Karpas-422 (cell line): ENCODE data around the gene ADCY10. TPM values are rescaled to one million over a fixed set of nuclear protein-coding genes. Genes with fewer than 3 reads are reported as not detected.
"Not testable (repeated sequence)": the region's sequence is repeated elsewhere in the genome, so short reads cannot be mapped to it uniquely, and the experiment has no call there.

ENCODE experiments used
- DNase-seq: peaks from one replicate; pipeline ENCODE4 v3.0.0-alpha.2; 2015
- H2AFZ ChIP-seq: fragments of 200-600 bp; sonication (generic); 2 replicates; pipeline ENCODE4 v1.6.1; 2014; ENCODE audit warnings: antibody characterized with exemption, low read length, mixed read lengths
- H3K27ac ChIP-seq: fragments of 200-600 bp; sonication (generic); 2 replicates; pipeline ENCODE4 v1.5.1; 2014; ENCODE audit warnings: mild to moderate bottlenecking, low read length, moderate library complexity
- H3K27me3 ChIP-seq: fragments of 200-600 bp; sonication (generic); 2 replicates; pipeline ENCODE4 v1.6.1; 2014; ENCODE audit warnings: low read length, mixed read lengths
- H3K36me3 ChIP-seq: fragments of 200-600 bp; sonication (generic); 2 replicates; pipeline ENCODE4 v1.6.1; 2014; ENCODE audit warnings: low read length, mixed read lengths; ENCODE audit not compliant: insufficient read depth
- H3K4me1 ChIP-seq: fragments of 200-600 bp; sonication (generic); 2 replicates; pipeline ENCODE4 v1.6.1; 2014; ENCODE audit warnings: mild to moderate bottlenecking, low read length, mixed read lengths
- H3K4me2 ChIP-seq: fragments of 200-600 bp; sonication (generic); 2 replicates; pipeline ENCODE4 v1.6.1; 2014; ENCODE audit warnings: low read length, low read depth, mild to moderate bottlenecking; ENCODE audit not compliant: poor library complexity, severe bottlenecking
- H3K4me3 ChIP-seq: fragments of 200-600 bp; sonication (generic); 2 replicates; pipeline ENCODE4 v1.5.1; 2014; ENCODE audit warnings: mild to moderate bottlenecking, antibody characterized with exemption, low read length, mixed read lengths
- H3K79me2 ChIP-seq: fragments of 200-600 bp; sonication (generic); 2 replicates; pipeline ENCODE4 v1.6.1; 2014; ENCODE audit warnings: mild to moderate bottlenecking, low read length, mixed read lengths
- H3K9ac ChIP-seq: fragments of 200-600 bp; sonication (generic); 2 replicates; pipeline ENCODE4 v1.6.0; 2014; ENCODE audit warnings: low read length
- H3K9me2 ChIP-seq: fragments of 200-600 bp; sonication (generic), shearing (Covaris generic); replicated peaks from 2 replicates; pipeline ENCODE4 v1.6.0; 2014; ENCODE audit warnings: mild to moderate bottlenecking, low read length, moderate library complexity; ENCODE audit not compliant: insufficient read depth
- H3K9me3 ChIP-seq: fragments of 300-700, 200-600 bp; sonication (generic); 2 replicates; pipeline ENCODE4 v1.6.1; 2014; ENCODE audit warnings: low read length, mixed read lengths
- H4K20me1 ChIP-seq: fragments of 200-600 bp; sonication (generic); 2 replicates; pipeline ENCODE4 v1.6.1; 2014; ENCODE audit warnings: mild to moderate bottlenecking, antibody characterized with exemption, low read length, low read depth; ENCODE audit not compliant: insufficient read depth
- total RNA-seq: library from RNA; depleted of rRNA; stranded (reverse); fragments of >200 nt; shearing (Covaris generic); gene quantifications from 2 replicates; pipeline ENCODE4 v1.2.3, GENCODE V29; 2014; ENCODE audit warnings: low replicate concordance

The ADCY10 gene
- total RNA-seq, 1 experiment from 2014 or later, result not detected

DNA sequence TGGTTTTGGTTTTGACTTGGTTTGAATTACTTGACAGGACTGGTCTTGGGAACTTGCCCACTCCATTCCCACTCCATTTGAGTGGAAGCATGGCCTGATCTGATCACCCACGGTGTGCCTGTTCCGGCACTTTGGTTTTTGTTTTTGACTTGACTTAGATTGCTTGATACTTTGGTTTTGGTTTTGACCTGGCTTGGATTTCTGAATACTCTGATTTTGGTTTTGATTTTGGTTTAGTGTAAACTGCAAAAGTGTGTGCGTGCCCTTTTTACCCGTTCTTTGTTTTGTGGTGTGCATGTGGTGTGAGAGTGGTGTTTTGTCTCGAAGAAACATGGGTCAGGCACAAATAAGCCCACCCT, 50.0 kb downstream of the ADCY10 start:
- H3K9ac ChIP-seq, result no peak overlapping the region
- H3K4me3 ChIP-seq, result no peak overlapping the region
- no peak overlapping the region for H3K4me2 ChIP-seq
- H3K27ac ChIP-seq, result no peak overlapping the region
- no peak overlapping the region for H2AFZ ChIP-seq
- H3K79me2 ChIP-seq, result no peaks in the 10 kb centered on the region
- H3K9me3 ChIP-seq, result no peaks in the 10 kb centered on the region
- DNase-seq, result no peak
- no peaks in the 10 kb centered on the region for H3K36me3 ChIP-seq
- H4K20me1 ChIP-seq, result no peaks in the 10 kb centered on the region
- peaks cover 4% of the 10 kb centered on the region for H3K4me1 ChIP-seq
- H3K9me2 ChIP-seq, result no peaks in the 10 kb centered on the region
- H3K27me3 ChIP-seq, result no peaks in the 10 kb centered on the region

DNA sequence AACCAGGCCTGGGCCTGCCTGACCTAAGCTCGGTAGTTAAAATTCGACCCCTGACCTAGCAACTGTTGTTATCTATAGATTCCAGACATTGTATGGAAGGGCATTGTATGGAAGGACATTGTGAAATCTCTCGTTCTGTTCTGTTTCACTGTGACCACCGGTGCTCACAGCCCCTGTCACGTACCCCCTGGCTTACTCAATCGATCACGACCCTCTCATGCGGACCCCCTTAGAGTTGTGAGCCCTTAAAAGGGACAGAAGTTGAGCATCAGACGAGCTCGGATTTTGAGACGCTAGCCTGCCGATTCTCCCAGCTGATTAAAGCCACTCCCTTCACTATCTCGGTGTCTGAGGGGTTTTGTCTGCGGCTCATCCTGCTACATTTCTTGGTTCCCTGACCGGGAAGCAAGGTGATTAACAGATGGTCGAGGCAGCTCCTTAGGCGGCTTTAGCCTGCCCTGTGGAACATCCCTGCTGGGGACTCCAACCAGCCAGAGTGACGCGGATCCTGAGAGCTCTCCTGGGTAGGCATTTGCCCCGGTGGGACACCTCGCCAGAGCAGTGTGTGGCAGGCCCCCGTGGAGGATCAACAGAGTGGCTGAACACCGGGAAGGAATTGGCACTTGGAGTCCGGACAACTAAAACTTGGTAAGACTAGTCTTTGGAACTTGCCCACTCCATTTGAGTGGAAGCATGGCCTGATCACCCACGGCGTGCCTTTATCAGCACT, 50.6 kb downstream of the ADCY10 start:
- not testable (repeated sequence) for H3K79me2 ChIP-seq, H2AFZ ChIP-seq, H3K36me3 ChIP-seq, DNase-seq, H4K20me1 ChIP-seq, H3K9ac ChIP-seq, H3K4me3 ChIP-seq, H3K27ac ChIP-seq, H3K4me1 ChIP-seq, H3K4me2 ChIP-seq, H3K9me2 ChIP-seq, H3K27me3 ChIP-seq, H3K9me3 ChIP-seq

GRCh38 chr1:167862432-167863076, 51.4 kb downstream of the ADCY10 start:
- H3K4me2 ChIP-seq, result no peak overlapping the region
- peaks cover 11% of the 10 kb centered on the region for H3K4me1 ChIP-seq
- no peaks in the 10 kb centered on the region for H4K20me1 ChIP-seq
- H3K27ac ChIP-seq, result no peak overlapping the region
- no peaks in the 10 kb centered on the region for H3K27me3 ChIP-seq
- DNase-seq, result no peak
- no peak overlapping the region for H3K4me3 ChIP-seq
- no peaks in the 10 kb centered on the region for H3K36me3 ChIP-seq
- no peaks in the 10 kb centered on the region for H3K9me2 ChIP-seq
- H3K9me3 ChIP-seq, result no peaks in the 10 kb centered on the region
- H2AFZ ChIP-seq, result no peak overlapping the region
- H3K9ac ChIP-seq, result no peak overlapping the region
- no peaks in the 10 kb centered on the region for H3K79me2 ChIP-seq

DNA sequence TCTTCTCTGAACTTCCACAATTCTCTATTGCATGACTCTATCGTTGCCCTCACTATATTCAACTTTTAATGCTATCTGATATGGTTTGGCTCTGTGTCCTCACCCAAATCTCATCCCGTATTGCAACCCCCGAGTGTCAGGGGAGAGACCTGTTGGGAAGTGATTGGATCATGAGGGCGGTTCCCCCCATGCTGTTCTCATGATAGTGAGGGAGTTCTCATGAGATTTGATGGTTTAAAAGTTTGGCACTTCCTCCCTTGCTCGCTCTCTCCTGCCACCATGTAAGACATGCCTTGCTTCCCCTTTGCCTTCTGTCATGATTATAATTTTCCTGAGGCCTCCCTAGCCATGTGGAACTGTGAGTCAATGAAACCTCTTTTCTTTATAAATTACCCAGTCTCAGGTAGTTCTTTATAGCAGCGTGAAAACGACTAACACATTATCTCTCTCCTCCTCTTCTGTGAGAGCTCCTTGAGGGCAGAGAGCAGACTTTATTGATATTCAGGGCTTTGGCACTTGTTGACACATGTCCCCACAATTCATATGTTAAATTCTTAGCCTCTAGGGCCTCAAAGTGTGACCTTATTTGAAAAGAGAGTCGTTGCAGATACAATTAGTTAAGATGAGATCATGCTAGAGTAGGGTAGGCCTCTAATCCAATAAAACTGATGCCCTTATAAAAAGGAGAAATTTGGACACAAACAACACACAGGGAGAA, 52.1 kb downstream of the ADCY10 start:
- Histone ChIP-seq H3K9ac (no peak overlapping the region), H4K20me1 (no peaks in the 10 kb centered on the region), H3K4me2 (no peak overlapping the region), H3K9me2 (no peaks in the 10 kb centered on the region), H3K27ac (no peak overlapping the region), H3K4me3 (no peak overlapping the region), H3K9me3 (no peaks in the 10 kb centered on the region), H3K4me1 (peaks cover 11% of the 10 kb centered on the region), H2AFZ (no peak overlapping the region), H3K36me3 (no peaks in the 10 kb centered on the region), H3K27me3 (no peaks in the 10 kb centered on the region), H3K79me2 (no peaks in the 10 kb centered on the region)
- DNase-seq, result no peak

GRCh38 chr1:167860231-167860923, 53.6 kb downstream of the ADCY10 start:
- Histone ChIP-seq H3K36me3 (no peaks in the 10 kb centered on the region), H3K9me2 (no peaks in the 10 kb centered on the region), H4K20me1 (no peaks in the 10 kb centered on the region), H3K4me1 (peaks cover 11% of the 10 kb centered on the region), H3K27ac (no peak overlapping the region), H3K9me3 (no peaks in the 10 kb centered on the region), H3K79me2 (no peaks in the 10 kb centered on the region), H2AFZ (no peak overlapping the region), H3K9ac (no peak overlapping the region), H3K27me3 (no peaks in the 10 kb centered on the region), H3K4me2 (no peak overlapping the region), H3K4me3 (no peak overlapping the region)
- DNase-seq, result peak; percentile 44

DNA sequence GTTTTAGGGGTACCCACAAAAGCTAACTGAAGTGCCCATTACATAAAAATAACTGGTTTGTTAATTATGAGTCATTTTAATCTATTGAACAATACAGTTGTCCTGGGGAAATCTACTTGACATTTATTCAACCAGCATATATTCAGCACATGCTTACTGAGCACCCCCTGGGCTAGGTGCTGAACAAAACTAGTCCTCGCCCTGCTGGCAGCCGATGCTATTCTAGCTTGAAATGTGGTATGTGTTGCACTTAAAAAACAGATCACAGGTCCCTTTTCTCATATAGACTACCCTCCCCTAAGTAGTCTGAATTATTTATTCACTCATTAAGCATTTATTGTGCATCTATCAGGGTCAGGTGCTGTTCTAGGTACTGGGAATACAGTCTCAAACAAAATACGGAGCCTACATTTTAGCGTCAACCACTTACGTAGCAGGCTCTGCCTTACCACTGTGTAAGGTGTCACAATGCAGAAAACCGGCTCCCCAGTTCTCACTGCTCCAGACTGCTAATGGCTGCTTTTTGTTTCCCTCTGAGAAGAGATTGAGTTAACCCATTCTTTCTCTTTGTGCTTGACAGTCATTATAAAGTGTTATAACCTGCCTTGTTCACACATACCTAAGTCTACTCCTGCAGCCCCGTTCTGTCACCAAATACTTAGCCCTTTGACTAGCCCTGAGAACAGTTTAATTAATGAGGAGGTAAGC, 57.1 kb downstream of the ADCY10 start:
- no peak overlapping the region for H3K9ac ChIP-seq
- no peaks in the 10 kb centered on the region for H3K27me3 ChIP-seq
- H3K4me1 ChIP-seq, result peaks cover 11% of the 10 kb centered on the region
- no peaks in the 10 kb centered on the region for H3K36me3 ChIP-seq
- H2AFZ ChIP-seq, result no peak overlapping the region
- no peak for DNase-seq
- H3K4me3 ChIP-seq, result no peak overlapping the region
- H3K27ac ChIP-seq, result no peak overlapping the region
- H3K9me3 ChIP-seq, result no peaks in the 10 kb centered on the region
- H4K20me1 ChIP-seq, result no peaks in the 10 kb centered on the region
- H3K79me2 ChIP-seq, result no peaks in the 10 kb centered on the region
- H3K9me2 ChIP-seq, result no peaks in the 10 kb centered on the region
- no peak overlapping the region for H3K4me2 ChIP-seq

DNA sequence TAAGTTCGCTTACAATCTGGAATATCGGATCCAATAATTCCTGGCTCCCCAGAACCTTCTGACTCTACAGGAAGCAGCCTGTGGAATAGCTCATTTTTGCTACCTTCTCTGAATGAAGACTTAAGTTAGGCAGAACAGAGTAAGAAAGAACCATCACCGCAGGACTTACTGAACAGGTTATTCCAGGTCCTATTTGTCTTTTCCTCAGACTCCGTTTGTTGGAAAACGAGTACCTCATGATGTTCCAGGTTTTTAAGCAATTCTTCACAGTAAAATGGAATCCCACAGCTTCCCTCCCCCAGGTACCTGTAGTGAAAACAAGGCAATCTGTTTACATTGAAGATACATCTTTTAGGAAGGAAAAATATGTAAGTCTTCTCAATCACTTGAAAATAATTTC, 59.8 kb downstream of the ADCY10 start:
- DNase-seq, result no peak
- Histone ChIP-seq H3K9me3 (no peaks in the 10 kb centered on the region), H3K79me2 (no peaks in the 10 kb centered on the region), H2AFZ (no peak overlapping the region), H3K27ac (no peak overlapping the region), H3K36me3 (no peaks in the 10 kb centered on the region), H3K4me2 (no peak overlapping the region), H4K20me1 (no peaks in the 10 kb centered on the region), H3K9me2 (no peaks in the 10 kb centered on the region), H3K27me3 (no peaks in the 10 kb centered on the region), H3K4me3 (no peak overlapping the region), H3K9ac (no peak overlapping the region), H3K4me1 (peaks cover 8% of the 10 kb centered on the region)
